ENCODE results near the gene TRAPPC14.
A peak's percentile ranks its signal among the peaks of the same experiment; 100 is the strongest.

Gene TRAPPC14

DNA sequence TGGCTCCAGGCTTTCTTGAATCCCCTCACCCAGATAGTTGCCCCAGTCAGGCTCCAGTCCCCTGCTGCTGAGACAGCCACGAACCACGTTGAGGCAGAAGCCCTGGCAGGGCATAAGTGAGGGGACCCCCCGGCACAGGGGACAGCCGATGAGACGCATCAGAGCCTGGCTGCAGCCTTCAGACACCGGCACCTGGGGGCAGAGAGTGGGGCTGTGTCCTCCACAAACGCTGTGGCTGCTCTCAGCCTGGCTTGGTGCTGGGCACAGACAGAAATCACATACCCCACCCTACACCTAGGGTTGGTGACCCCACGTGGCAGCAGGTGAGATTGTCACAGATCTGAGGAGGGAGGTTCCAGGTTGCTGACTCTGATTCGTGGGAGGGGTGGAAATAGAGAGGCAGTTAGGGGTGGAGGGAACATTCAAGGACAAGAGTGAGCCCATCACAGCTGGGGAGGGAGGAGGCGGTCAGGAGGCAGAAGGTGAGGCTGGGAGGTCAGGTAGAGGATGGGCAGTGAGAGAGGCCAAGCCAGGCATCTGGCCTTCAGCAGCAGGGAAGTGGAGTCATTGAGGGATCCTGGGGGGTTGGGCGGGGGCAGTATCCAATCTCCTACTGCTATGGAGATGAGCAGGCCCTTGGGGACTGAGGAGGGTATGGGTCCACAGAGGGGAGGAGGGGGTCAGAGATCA lies 15.4 kb upstream of the TRAPPC14 start:
- no peak for DNase-seq

DNA sequence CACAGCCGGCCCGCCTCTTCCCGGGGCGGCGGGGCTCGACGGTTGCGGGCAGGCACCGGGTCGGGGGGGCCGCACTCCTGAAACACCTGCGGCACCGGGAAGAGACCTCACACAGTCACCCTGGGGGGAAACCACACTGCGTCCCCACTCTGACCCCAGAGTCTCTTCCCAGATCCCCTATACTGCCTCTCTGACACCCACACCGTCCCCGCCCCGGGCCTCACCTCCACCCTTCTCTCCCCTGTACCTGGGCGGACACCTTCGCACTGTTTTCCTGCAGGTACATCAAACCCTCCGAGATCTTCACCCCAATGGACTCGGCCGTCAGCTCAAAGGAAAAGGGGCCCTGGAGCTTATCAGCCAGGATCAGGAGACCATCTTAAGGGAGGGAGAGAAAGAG lies 13.3 kb upstream of the TRAPPC14 start:
- DNase-seq = no peak

DNA sequence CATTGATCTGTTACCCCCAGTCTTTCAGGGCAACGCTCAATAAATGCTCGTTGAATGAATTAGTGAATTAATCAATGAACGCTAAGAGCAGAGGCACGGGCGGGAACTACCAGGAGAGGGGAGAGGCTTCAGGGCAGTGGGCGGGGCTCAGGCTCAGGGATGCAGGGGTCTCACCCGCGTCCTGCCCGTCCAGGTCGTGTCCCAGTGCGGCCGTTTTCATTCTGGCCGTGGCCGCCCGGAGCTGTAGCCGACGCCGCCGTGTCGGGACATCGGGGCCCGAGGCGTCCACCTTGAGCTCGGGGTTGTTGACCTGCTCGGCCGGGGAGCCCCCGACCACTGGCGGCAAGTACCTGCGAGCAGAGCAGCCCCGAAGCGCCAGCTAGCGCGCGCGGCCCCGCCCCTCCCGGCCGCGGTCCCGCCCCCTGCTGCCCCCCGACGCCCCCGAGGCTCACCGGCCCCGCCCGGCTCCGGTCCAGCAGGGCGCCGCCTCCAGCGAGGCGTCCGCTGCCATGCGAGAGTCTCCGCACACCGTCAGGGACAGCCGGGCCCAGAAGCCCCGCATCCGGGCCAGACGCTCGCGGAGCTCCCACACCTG lies 12.7 kb upstream of the TRAPPC14 start:
- no peak for DNase-seq

DNA sequence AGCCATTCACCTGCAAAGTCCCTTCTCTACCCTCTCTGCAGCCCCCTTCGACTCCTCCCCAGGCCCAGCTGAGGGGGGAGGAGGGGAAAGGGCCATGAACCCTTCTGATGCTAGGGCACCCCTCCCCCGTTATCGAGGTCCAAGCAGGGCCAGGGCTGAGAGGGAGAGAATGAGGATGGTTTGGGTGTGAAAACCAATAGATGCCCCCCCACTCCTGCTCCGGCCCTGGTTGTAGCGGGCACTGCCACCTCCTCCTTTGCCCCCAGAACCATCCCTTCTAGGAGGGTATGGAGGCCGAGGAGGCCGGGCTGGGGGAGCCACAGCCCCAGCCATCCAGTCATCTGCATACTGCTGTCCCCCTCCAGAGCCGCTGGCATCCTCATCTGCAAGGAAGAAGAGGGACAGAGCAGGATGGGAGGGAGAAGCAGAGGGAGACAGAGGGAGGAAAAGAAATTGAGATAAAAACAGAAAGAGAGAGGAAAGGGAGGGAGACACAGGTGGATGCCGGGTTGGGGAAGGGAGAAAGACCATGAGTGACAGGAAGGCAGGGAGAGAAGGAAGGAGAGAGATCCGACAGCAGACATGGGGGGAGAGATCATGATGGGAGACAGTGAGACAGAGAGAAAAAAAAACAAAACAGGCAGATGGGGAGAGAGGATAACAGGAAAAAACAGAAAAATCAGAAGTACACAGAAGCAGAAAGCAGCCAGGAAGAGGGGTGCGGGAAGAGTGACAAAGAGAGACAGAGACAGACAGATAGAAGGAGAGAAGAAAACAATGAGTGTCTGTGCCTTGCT lies 11.8 kb upstream of the TRAPPC14 start:
- DNase-seq = no peak

DNA sequence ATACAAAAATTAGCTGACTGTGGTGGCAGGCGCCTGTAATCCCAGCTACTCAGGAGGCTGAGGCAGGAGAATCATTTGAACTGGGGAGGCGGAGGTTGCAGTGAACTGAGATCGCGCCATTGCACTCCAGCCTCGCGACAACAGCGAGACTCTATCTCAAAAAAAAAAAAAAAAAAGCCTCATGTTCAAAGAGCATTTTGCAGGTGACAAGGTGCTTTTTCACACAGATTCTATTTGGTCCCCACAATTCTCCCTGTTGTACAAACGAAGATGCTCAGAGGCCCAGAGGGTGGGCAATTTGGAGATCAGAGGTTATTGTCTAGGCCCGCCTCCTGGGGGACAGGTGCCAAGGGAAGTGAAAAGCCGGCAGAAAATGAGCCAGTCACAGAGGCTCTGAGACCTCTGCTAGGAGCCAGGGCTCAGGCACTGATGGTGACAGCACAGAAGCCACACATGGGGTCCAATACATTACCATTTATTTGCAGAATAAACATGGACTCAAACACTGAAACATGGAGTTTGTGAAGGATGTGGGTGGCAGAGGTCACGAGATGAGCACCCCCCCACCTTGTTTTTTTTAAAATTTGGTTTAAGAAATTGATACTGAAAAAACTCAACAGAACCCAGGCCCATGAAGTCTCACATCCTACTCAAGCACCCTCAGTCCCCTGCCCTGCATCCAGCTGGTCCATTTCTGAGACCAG lies 10.8 kb upstream of the TRAPPC14 start:
- DNase-seq = no peak

DNA sequence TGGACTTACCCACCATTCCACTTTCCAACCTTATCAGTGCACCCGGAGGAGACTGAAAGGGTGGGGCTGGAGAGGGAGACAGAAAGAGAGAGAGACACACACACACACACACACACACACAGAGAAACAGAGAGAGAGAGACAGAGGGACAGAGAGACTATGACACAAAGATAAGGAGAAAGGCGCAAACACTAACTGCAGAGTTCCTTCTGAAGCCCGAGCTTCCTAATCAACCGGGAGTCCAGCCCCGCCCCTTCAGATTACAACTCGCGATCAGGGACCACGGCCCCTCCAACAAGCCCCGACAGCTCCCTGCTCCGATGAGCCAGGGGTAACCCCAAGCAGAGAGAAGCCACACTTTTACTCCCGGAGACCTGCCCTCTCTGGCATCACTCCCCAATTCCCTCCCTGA lies 9.4 kb upstream of the TRAPPC14 start:
- DNase-seq = no peak

DNA sequence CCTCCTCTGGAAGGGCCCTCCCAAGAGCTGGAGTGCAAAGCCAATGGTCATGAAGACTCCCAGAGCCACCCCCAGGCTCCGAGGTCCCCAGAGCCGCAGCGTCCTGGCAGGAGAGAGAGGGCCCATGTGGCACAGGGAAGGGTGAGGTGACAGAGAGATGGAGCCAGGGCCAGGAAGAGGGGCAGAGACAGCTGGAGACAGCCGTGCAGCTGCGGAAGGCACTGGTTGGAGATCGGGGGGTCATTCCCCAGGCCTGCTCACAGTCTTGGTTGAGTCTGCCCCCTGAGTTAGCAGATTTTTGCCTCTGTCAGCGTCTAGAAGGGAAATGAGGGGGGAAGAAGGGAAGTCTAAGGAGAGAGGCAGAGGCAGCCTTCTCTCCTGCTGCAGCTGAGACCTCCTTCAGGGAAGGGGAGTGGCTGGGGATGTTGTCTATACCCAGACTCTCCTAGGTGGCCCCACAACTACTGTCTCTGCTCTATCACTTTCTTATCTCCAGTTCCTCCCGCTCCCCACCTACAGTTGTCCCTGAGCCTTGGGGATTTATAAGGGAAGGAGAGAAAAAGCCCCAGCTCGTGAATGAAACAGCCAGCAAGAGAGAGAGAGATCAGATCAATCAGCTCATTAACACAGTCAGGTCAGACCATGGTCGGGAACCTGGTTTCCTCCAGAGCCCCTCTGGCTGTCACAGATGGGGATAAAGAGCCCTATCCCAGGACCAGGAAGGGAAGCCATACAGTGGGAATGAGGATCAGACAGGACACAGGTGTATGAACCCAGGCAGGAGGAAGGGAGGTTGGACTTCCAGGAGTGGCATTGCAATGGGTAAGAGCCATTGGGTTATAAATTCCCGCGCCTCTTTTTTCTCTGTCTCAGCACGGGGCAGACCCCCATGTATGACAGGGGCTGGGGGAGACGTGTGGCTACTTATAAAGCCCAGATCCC lies 8.7 kb upstream of the TRAPPC14 start:
- DNase-seq = no peak

DNA sequence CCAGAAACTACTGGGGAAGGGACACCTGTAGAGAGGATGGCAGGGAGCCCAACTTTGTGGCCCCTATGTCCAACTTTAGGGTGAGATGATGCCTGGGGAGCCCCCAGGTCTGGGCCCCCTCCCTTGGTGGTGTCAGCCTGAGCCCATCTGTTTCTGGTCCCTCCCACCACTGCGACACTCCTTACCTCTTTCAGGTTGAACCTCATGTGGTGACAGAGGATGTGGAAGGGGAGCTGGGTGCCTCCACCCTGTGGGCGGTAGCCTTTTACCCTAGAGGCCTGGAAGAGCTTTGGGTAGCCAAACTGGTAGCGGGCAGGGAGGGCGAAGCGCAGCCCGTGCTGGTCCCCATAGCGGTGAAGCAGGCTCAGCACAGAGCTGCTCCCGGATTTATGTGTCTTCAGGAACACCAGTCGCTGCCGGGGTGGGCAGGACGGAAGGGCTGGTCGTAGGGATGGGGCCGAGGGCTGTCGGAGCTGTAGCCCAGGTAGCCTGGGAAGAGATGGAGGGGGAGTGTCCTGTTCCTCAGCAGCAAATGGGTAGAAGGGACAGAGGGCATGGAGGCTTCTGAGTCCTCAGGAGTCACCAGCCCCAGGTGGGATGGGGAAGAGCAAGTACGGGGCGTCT lies 7.9 kb upstream of the TRAPPC14 start:
- DNase-seq = no peak

DNA sequence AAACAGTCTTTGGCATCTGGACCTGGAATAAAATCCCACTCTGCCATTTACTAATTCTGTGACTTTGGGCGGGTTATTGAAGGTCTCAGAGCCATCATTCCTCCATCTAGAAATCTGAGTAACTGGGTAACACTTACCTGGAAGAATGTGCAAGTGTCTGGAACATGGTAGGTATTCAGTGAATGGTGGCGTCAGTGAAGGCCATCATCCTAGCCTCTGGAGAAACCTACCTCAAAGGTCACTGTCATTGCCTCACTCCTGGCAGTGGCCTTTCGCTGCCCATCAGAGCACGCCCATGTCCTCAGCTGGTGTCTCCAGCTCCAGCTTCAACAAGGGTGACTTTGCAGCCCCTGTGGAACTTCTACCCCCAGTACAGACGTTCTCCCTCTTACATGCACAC lies 5.3 kb upstream of the TRAPPC14 start:
- DNase-seq = no peak

DNA sequence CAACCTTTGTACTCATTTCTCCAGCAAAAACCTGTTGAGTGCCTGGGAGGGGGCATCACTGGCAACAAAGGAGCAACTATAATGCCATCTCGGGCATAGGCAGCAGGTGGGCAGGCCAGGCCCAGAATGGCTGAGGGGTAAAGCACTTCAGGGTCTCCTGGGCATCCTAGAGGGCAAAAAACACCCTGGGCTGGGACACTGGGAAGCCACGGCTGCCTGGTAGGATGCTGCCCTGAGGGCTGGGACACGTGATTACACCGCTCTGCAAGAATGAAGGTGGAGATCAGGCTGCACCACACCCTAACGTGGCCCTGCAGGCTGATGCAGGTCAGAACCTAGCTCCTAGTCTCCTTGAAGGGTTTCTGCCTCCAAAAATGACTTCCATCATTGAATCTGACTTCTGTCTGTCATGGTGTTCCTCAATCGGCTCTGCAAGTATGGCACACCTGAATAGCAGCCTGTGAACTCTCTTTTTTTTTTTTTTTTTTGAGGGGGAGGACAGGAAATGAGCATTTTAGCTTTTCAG lies 4.5 kb upstream of the TRAPPC14 start:
- no peak for DNase-seq

DNA sequence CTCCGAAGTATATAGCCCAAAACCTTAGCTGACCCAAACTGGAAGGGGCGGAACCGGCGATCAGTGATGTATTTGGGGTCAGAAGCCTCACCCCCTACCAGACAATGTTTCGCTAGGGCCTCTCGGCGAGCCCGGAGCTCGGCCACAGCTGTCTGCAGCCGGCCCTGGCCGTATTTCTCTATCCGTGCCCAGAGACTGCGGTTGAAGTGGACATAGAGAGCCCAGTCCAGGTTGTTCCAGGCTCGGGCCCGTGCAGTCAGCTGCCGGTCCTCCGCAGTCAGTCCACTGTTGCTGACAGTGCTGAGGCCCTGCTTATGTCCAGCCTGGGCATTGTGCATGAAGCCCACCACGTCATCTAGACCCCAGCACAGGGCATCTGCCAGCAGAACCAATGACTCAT lies 1.5 kb upstream of the TRAPPC14 start:
- no peak for DNase-seq

DNA sequence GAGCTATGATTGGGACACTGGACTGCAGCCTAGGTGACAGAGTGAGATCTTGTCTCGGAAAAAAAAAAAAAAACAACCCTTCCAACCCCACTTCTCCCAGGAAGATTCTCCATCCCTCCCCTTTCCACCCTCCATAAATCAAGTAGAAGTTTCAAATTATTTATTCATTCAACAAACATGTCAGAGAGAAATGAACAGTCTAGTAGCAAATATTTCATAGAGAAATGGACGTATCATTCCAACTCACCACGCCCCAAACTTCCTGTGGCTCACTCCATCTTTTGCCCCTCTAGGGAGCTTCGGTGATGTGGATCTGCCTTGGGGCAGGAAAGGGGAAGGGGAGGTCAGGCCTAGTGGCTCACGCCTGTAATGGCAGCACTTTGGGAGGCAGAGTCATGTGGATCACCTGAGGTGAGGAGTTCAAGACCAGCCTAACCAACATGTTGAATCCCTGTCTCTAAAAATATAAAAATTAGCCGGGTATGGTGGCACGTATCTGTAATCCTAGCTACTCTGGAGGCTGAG lies 638 bp upstream of the TRAPPC14 start:
- no peak for DNase-seq

DNA sequence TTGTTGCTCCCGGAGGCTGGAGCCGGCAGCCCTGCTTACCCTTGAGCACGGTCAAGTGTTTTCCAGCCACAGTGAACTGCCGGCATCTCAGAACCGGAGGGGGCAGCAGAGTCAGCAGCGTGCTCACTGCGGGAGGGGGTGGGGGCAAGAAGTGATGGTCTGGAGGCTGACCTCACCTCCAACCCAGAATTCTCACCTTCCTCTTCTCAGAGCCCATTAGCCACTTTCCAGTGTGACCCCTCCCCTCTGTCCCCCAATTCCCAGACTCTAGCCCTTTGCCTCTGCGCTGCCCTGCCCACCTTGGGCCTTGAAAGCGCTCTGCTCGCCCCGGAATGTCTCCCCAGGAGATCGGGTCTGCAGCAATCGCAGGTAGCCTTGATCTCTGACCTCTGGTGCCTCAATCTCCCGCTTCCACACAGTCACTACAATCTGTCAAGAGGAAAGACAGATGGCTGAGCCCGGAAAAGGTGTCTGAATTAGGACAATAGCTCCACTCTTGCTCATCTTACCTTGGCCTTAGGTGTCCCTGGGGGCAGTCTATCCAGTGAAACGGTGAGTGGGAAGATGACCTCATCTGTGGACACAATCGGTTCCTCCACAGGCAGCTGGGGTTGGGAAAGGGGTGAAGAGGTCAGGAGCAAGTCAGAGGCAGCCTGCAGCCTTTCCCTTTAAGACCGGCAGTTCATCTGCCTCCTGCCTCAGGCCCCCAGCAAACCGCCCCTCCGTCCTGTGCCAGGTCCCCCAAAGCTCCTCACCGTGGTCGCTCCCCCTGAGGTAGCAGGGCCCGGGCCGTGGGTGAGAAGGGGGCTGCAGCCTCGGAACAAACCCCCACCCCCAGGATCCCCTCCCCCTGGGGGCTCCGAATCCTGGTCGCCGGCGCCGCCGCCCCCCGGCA lies 942 bp downstream of the TRAPPC14 start:
- DNase-seq = peak; percentile 72

DNA sequence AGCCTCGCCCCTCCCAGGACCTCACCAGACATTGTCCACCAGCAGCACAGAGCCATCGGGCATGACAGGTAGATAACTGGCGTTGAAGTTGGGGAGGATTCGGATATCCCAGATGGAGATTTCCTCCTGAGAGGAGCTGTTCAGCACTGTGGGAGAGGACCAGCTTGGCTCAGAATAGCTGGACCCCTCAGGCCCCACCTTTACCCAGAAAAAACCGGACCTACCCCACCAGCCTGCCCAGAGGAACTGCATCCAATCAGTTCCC lies 1.5 kb downstream of the TRAPPC14 start:
- no peak for DNase-seq

DNA sequence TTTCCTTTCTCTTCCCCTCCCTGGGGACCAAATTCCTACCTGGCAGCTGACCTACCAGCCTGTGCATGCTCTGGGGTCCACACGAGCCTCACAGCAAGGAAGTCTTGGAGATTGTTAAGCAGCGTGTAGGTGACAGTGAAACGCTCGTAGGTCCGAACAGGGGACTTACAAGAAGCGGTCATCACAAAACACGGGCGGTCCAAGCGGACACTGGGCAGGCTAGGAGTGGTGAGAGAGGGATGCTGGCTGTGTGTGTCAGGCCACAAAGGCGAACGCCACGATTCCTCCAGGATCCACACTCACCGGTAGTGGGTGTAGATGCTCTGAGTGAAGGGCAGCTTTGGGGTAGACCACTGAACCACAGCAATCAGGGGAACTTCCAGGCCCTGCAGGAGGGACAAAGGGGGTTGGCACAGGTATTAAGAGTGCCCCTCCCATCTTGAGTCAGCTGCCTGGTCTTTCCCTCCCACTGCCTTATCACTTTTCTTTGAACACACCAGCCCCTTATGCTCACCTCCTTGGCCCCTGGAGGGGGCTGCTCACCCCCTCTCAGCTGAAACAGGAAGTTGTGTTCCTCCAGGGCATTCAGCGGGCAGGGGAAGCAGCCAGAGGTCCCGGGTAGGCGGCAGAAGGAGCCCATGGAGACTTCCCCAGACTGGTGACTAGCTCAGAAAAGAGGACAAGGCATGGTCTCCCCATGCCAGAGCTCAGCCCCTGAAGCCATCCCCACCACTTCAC lies 2.0 kb downstream of the TRAPPC14 start:
- no peak for DNase-seq

DNA sequence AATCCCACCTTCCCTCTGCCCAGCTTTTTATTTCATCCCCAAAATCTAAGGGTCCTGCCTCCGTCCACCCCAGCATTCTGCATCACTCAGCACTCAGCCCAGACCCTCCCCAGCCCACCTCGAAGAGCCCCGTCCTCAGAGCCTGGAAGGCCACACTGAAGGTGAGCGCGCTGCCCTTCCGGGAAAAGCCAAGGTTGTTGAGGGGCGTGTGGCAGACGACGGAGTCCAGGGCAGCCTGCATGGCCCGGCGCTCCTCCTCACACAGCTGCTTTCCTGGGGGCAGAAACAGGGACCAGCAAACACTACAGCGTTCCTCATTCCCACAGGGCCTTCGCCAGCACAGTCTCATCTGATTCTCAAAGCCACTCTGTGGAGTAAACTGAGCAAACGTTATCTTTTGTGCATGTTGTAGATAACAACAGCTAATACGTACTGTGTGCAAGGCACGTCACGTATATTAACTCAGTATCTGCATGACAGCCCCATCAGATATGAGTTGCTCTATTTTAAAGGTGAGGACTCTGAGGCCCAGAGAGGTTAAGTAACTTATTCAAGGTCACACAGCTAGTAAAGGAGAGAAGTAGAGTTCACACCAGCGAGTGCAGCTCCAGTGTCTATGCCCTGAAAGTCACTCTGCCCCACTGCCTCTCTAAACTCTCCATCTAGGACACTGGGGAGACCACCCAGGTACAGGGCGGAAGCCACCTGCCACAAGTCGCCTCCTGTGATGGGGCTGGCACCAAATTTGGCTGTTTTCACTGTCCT lies 2.8 kb downstream of the TRAPPC14 start:
- DNase-seq = no peak

DNA sequence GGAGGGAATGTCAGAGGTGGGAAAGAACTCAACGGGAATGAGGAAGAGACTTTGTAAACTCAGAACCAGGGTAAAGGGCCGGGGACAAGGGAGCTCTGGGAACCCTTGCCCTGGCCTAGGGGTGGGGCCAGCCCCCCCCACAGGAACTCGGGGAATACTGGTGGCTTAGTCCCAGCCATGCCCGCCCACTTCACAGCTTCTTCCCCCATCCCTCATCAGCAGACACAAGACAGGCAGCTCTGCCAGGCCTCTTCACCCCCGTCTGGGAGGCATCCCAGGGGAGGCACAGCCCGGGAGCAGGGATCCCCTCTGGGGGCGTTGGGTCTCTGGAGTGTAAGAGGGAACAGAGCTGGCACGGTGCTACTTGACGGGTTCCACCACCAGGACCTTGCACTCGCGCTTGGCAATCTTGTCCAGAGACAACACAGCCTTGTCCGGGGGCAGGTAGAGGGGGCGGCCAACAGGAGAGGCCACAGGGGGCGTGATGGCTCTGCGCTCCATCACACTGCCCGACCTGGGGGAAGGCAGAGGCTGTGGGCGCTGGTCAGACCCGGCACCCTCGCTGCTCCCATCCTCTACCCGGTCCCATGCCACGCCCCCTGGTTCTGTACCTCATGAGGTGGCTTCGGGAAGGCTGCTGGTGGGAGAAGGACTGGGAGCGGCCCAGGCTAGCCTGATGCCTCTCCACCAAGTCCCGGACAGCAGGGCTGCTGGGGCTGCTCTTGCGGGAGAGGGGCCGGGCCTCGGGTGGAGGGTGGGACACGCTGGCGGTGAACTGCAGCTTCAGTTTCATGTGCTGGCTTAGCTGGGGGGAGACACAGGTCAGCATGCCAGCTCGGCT lies 3.7 kb downstream of the TRAPPC14 start:
- DNase-seq = no peak
